Endothelial cell of umbilical vein (primary cell): Measurements from ENCODE around the gene IKZF3.

Experiments
- CTCF ChIP-seq, 2 donors: IDR thresholded peaks; 1 replicate in 1 of 2; 2 replicates in 1 of 2; pipeline ENCODE4 v1.5.1; 2011; ENCODE audit warnings: low read length in 2 of 2, mild to moderate bottlenecking in 2 of 2, moderate library complexity in 2 of 2, control low read depth in 1 of 2, inconsistent platforms in 1 of 2, low read depth in 1 of 2; ENCODE audit not compliant: insufficient read depth in 1 of 2; ENCODE audit errors: extremely low read depth in 1 of 2
- POLR2A ChIP-seq: IDR thresholded peaks from 2 replicates; pipeline ENCODE4 v1.6.1; 2012; ENCODE audit warnings: low read depth, mild to moderate bottlenecking, control low read depth, low read length

- TF ChIP-seq CTCF (IDR thresholded peaks at IDR 0.05; ENCODE audit: extremely low read depth in 1 of 2, insufficient read depth in 1 of 2, low read depth in 1 of 2, low read length in 2 of 2) (no peak), POLR2A (no peak)
Measured at GRCh38 chr17:39861235-39861634, 2.9 kb downstream of the IKZF3 start.
